Suppressor macrophage treated with lipopolysaccharide for 1 hour (primary cell): ENCODE data around the gene DDX11.
"Not testable (repeated sequence)": the region's sequence is repeated elsewhere in the genome, so short reads cannot be mapped to it uniquely, and the experiment has no call there.

ENCODE experiments used
- DNase-seq, 3 donors: peaks; one replicate each; pipeline ENCODE4 v3.0.0-alpha.2; 2020 to 2022

Gene DDX11

DNA sequence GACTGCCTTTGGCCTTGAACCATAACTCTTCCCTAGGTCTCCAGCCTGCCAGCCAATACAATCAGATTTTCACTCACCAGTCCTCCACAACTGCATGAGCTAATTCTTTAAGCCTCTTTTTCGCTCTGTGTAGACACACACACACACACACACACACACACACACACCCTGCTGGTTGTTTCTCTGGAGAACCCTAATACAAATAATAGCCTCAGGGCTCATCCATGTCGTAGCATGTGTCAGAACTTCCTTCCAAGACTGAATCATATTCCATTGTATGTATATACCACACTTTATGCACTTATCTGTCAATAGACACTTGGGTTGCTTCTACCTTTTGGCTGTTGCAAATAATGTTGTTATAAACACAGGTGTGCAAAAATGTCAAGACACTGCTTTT lies 6.0 kb upstream of the DDX11 start:
- not testable (repeated sequence) for DNase-seq

DNA sequence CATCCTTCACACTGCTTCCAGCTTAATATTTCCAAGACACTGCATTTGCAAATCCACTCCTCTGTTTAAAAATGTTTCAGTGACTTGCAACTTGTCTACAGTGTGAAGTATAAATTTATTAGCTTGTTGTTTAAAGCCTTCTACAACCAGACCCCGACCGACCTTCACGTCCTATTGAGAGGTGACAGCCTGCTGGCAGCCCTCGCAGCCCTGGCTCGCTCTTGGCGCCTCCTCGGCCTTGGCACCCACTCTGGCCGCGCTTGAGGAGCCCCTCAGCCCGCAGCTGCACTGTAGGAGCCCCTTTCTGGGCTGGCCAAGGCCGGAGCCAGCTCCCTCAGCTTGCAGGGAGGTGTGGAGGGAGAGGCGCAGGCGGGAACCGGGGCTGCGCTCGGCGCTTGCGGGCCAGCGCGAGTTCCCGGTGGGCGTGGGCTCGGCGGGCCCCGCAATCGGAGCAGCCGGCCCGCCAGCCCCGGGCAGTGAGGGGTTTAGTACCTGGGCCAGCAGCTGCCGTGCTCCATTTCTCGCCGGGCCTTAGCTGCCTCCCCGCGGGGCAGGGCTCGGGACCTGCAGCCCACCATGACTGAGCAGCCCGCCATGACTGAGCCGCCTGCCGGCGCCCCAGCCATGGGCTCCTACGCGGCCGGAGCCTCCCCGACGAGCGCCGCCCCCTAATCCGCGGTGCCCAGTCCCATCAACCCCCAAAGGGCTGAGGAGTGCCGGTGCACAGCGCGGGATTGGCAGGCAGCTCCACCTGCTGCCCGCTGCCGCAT lies 2.5 kb upstream of the DDX11 start:
- DNase-seq: not testable (repeated sequence)

DNA sequence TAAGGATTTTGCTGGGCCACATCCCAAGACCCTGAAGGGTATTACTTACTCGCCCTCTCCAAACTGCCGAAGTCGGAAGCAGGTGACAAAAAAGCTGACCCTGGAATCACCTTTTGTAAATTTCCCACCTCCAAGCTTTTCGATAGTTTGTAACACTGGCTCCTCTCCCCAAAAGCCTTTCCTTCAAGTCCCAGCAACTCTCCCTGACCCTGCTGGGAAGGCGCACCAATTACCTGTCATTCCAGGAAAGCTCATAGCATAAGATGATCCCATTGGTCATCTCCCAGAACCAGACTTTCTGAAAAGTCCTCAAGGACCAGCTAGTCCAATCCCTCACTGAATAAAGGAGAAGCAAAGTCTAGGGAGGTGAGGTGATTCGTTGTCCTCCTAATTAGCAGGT lies 698 bp upstream of the DDX11 start:
- DNase-seq: not testable (repeated sequence)

DNA sequence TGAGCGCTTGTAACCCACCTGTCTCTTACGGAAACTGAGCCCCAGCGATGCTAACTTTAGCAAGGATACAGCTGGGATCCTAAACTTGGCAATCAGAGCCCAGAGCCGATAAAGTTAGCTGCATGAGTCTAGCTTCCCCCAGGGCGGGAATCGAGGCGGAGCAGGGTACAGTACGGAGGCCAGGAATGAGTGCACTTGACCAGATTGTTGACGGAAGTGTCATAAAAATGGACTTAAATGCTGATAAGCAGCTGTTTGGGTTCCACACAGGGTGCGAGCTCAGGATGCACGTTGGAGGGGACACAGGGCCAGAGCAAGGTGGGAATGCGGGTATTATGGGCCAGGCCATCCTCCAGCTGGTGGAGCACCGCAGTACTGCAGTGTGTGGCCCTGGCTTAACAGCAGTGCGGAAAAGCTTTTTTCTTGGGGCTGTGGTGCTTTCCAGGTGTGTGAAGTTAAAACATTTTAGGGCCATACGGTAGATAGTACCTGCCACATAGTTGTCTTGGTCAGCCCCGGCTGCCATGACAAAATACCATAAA lies 744 bp downstream of the DDX11 start:
- DNase-seq: not testable (repeated sequence)

GRCh38 chr12:31076150-31076549 lies 2.5 kb downstream of the DDX11 start:
- not testable (repeated sequence) for DNase-seq

GRCh38 chr12:31077095-31077494 lies 3.4 kb downstream of the DDX11 start:
- DNase-seq: not testable (repeated sequence)

- not testable (repeated sequence) for DNase-seq
Observed at GRCh38 chr12:31077998-31078397, 4.3 kb downstream of the DDX11 start.

- DNase-seq: not testable (repeated sequence)
Observed at GRCh38 chr12:31079421-31079820, 5.8 kb downstream of the DDX11 start.

- DNase-seq: not testable (repeated sequence)
Observed at GRCh38 chr12:31080221-31080620, 6.6 kb downstream of the DDX11 start.

DNA sequence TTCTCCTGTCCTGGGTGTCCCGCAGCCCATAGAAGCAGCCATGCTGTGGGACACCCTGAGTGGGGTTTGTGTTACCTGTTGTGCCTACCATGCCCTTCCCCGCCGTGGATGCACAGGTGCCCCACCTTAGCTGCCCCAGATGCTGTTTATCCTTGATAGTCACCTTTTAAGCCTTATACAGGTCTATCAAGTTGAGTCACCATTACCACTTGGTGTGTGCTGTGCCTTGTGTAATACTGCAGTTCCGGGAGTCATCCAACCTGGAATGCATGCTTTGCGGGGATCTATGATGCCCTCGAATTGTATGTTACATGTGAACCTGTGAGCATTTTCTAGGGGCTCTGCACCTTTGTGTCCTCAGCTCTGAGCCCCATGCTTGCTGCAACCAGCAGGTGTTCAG lies 7.6 kb downstream of the DDX11 start:
- DNase-seq: not testable (repeated sequence)

GRCh38 chr12:31084241-31084640 lies 10.6 kb downstream of the DDX11 start:
- DNase-seq: not testable (repeated sequence)

DNA sequence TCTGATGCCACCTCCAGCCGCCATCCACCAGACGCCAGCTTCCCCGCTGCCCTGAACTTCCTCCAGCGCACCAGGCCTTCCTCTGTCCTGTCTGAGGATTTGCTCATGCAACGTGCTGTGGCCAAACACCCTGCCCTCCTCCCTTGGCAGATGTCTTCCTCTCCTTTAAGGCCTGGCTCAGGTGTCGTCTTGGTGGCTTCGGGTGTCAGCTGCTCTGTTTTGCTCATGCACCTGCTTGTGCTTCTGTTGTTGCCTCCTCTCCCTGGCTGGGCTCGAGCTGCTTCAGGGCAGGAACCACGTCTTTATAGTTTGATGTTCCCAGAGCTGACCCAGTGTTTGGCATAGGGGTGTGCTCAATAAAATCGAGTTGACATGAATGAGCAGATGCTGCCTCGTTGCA lies 12.4 kb downstream of the DDX11 start:
- DNase-seq: not testable (repeated sequence)

GRCh38 chr12:31087486-31087885 lies 13.8 kb downstream of the DDX11 start:
- DNase-seq: not testable (repeated sequence)

DNA sequence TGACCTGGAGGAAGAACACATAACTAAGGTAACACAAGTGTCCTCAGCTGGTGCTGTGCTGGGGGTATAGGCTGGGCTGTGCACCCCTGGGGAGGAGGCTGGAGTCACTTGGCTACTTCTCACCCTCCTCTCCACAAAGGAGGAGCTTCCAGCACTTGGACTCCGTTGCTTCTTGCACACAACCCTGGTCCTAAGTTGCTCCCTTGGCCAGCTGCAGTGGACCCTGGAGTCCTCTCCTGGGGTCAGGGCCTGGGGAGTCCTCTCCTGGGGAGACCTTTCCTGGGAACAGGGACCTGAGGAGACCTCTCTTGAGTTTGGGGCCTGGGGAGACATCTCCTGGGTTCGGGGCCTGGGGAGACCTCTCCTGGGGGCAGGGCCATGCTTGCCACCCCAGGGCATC lies 14.3 kb downstream of the DDX11 start:
- DNase-seq: not testable (repeated sequence)

DNA sequence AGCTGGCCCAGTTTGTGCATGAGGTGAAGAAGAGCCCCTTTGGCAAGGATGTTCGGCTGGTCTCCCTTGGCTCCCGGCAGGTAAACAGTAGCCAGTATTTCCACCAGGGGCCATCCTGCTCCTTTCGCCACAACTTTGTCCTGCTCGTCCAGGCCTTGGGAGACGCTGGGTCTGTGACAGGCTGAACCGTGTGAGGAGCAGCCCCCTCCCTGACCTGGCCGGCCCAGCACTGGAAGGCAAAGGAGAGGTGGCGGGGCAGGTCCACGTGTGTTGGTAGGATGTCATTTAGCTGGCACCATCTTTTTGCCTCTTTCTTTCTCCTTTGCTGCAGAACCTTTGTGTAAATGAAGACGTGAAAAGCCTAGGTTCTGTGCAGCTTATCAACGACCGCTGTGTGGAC lies 15.4 kb downstream of the DDX11 start:
- DNase-seq: no peak

DNA sequence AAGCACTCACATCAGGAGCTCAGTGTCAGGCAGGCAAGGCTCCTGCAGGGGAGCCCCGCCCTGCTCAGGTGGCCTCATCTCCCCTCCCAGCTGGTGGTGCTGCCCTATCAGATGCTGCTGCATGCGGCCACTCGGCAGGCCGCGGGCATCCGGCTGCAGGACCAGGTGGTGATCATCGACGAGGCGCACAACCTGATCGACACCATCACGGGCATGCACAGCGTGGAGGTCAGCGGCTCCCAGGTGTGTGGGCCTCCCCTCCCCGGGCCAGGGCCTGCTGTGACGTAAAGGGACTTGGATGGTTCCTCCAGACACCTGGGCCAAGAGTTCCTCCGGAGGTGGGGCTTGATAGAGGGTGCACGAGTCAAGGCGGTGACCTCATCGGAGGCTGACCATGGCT lies 18.0 kb downstream of the DDX11 start:
- not testable (repeated sequence) for DNase-seq

- not testable (repeated sequence) for DNase-seq
Observed at GRCh38 chr12:31092718-31093117, 19.1 kb downstream of the DDX11 start.

DNA sequence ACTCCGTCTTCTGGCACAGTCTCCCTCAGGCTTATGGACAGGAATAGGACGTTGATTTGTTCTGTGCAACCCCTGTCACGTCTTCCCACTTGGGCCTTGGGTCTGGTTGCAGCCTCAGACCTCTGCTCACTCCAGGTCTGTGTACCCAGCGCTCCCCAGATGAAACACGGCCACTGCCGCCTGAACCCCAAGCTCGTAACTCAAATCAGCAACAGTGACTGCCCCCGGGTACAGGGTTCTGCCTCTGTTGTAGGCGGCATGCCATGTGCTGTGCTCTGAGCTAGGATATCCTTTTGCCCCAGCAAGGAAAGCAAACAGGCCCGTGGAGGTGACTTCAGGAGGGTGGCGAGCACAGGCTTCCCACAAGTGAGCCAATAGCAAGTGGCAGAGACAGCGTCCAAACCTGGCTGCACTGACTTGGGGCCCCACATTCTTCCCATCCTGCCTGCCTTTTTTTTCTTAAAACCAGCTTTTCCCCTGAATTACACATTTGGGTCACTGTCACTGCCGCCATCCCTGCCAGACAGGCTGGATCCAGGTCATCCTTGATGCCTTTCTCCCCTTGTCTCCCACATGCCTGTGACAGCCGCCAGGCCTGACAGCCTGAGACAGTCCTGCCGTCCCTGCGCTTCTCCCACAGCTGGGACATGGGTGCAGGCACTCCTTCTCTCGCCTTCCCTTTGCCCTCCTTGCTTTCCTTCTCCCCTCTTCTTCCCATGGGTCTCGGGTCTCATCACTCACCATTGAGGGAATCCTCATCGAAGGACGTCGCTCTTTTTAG lies 21.6 kb downstream of the DDX11 start:
- DNase-seq: not testable (repeated sequence)

DNA sequence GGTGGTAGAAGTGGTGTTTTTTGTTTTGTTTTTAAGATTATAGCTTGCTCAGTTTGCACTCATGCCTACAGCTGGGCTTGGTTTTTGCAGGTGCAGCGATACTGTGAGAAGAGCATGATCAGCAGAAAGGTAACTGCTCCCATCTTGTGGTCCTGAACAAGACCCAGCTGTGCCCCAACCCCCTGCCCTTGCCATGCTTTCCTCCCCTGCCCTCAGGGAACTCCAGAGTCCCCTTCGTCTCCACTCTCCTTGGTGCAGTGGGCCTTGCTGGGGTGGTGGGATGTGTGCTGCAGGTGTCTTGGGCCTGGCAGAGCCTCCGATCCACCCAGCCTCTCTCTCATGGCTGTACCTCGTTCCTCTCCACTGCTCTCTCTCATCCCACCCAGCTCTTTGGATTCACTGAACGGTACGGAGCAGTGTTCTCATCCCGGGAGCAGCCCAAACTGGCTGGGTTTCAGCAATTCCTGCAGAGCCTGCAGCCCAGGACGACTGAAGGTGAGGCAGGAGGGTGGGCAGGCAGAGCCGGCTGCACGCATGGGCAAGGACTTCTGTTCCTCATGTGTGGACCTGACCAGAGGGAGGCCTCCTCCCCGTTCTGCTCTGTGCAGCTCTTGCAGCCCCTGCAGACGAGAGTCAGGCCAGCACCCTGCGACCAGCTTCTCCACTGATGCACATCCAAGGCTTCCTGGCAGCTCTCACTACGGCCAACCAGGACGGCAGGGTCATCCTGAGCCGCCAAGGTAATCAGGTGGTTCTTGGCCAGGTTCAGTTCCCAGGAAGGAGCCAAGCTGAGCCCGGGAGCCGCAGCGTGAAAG lies 22.8 kb downstream of the DDX11 start:
- not testable (repeated sequence) for DNase-seq

DNA sequence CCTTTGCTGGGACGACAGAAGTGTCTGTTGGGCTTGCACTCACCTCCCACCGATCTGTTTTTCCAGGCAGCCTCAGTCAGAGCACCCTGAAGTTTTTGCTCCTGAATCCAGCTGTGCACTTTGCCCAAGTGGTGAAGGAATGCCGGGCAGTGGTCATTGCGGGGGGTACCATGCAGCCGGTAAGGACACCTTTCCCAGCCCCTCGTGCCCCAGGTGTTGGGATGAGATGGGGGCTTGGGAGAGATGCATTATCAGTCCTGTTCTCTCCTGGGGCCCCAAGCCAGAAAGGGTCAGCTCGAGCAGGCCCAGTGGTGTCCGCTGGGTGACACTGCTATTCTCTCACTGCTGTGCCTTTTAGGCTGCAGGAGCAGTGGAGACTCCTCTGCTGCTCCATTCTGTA lies 24.2 kb downstream of the DDX11 start:
- not testable (repeated sequence) for DNase-seq

- DNase-seq: not testable (repeated sequence)
Observed at GRCh38 chr12:31098363-31098762, 24.7 kb downstream of the DDX11 start.

DNA sequence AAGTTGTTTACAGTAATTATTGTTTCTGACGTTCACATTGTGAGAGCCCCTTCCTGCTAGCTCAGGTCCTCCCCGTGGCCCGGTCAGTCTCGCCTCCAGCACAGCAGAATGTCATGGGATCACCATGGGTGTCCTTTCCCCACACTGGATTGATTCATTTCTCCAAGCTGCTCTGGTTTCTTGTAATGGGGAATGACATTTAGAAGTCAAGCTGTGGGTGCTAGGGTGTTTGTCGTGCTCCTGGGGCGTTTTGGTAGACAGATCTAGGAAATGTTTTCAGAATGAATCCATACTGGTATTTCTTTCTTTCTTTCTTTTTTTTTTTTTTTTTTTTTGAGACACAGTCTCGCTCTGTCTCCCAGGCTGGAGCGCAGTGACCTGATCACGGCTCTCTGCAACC lies 25.1 kb downstream of the DDX11 start:
- DNase-seq: not testable (repeated sequence)

GRCh38 chr12:31099434-31099833 lies 25.8 kb downstream of the DDX11 start:
- DNase-seq: not testable (repeated sequence)
